Ishikawa (cell line): ENCODE data around the gene TUBB3.

Experiments used
- CEBPB ChIP-seq: IDR thresholded peaks from 2 replicates; pipeline ENCODE4 v1.6.1; 2012
- CREB1 ChIP-seq: IDR thresholded peaks from 2 replicates; pipeline ENCODE4 v1.6.1; 2012; ENCODE audit warnings: low read depth
- EGR1 ChIP-seq: IDR thresholded peaks from 2 replicates; pipeline ENCODE4 v1.6.1; 2012
- EP300 ChIP-seq: IDR thresholded peaks from 2 replicates; pipeline ENCODE4 v1.6.1; 2012; ENCODE audit warnings: borderline replicate concordance
- FOXM1 ChIP-seq: IDR thresholded peaks from 2 replicates; pipeline ENCODE4 v1.6.1; 2012; ENCODE audit warnings: low read depth, borderline replicate concordance
- NFIC ChIP-seq: IDR thresholded peaks from 2 replicates; pipeline ENCODE4 v1.6.1; 2012
- RAD21 ChIP-seq: IDR thresholded peaks from 2 replicates; pipeline ENCODE4 v1.6.1; 2012; ENCODE audit warnings: low read depth
- TAF1 ChIP-seq: IDR thresholded peaks from 2 replicates; pipeline ENCODE4 v1.6.1; 2012; ENCODE audit warnings: low read depth, mild to moderate bottlenecking
- TCF12 ChIP-seq: IDR thresholded peaks from 2 replicates; pipeline ENCODE4 v1.6.1; 2012; ENCODE audit warnings: low read depth
- TEAD4 ChIP-seq: IDR thresholded peaks from 2 replicates; pipeline ENCODE4 v1.6.1; 2012
- YY1 ChIP-seq: IDR thresholded peaks from 2 replicates; pipeline ENCODE4 v1.6.1; 2012; ENCODE audit warnings: low read depth
- ZBTB7A ChIP-seq: IDR thresholded peaks from 2 replicates; pipeline ENCODE4 v1.6.1; 2012; ENCODE audit warnings: low read depth
- TF ChIP-seq, protein P1 (sequence below): IDR thresholded peaks from 2 replicates; pipeline ENCODE4 v1.6.1; 2012
- TF ChIP-seq, protein P2 (sequence below): IDR thresholded peaks from 2 replicates; pipeline ENCODE4 v1.6.1; 2012; ENCODE audit warnings: low read depth, mild to moderate bottlenecking
- TF ChIP-seq, protein P3 (sequence below): IDR thresholded peaks from 2 replicates; pipeline ENCODE4 v1.6.1; 2012

The TUBB3 gene

DNA sequence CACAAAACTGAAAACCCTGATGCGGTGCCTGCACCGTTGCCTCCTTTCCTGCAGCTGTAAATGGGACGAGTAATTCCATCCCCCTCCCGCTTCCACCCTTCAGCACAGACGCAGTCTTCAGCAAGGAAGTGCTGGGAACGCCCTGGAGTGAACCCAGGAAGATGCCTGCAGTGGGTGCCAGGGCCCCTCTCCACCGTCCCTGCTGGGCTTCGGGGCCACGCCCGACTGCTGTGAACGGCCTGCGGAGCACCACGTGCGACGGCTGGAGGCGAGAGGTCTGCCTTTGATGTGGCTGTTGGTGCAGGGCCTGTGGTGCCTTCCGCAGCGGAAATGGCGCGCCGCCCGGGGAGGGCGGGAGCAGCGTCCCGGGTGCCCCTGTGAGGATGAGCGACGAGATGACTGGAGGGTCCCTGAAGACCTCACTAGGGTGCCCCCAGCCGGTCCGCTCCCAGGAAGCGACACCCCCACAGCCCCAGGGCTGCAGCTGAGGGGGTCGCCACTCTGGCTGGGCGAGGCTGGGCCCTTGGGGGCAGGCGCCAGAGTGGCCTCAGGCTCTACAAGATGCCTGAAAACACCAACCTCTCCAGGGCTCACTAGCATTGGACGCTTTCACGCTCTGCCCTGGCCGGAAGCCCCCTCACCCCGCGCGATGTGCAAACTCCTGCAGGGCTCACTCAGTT is 5.2 kb upstream of the TUBB3 start:
- TF ChIP-seq EP300, result no peak; the same call in 1 of the 2 replicates
- no peak for TF ChIP-seq TAF1
- TF ChIP-seq, protein P1, sequence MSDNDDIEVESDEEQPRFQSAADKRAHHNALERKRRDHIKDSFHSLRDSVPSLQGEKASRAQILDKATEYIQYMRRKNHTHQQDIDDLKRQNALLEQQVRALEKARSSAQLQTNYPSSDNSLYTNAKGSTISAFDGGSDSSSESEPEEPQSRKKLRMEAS, result peak; percentile 99
- TF ChIP-seq, protein P2, sequence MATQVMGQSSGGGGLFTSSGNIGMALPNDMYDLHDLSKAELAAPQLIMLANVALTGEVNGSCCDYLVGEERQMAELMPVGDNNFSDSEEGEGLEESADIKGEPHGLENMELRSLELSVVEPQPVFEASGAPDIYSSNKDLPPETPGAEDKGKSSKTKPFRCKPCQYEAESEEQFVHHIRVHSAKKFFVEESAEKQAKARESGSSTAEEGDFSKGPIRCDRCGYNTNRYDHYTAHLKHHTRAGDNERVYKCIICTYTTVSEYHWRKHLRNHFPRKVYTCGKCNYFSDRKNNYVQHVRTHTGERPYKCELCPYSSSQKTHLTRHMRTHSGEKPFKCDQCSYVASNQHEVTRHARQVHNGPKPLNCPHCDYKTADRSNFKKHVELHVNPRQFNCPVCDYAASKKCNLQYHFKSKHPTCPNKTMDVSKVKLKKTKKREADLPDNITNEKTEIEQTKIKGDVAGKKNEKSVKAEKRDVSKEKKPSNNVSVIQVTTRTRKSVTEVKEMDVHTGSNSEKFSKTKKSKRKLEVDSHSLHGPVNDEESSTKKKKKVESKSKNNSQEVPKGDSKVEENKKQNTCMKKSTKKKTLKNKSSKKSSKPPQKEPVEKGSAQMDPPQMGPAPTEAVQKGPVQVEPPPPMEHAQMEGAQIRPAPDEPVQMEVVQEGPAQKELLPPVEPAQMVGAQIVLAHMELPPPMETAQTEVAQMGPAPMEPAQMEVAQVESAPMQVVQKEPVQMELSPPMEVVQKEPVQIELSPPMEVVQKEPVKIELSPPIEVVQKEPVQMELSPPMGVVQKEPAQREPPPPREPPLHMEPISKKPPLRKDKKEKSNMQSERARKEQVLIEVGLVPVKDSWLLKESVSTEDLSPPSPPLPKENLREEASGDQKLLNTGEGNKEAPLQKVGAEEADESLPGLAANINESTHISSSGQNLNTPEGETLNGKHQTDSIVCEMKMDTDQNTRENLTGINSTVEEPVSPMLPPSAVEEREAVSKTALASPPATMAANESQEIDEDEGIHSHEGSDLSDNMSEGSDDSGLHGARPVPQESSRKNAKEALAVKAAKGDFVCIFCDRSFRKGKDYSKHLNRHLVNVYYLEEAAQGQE, result no peak
- peak; percentile 50 for TF ChIP-seq TEAD4
- no peak for TF ChIP-seq ZBTB7A
- no peak for TF ChIP-seq EGR1
- no peak for TF ChIP-seq CREB1
- no peak for TF ChIP-seq RAD21
- peak; percentile 64; the same call in 1 of the 2 replicates for TF ChIP-seq TCF12
- TF ChIP-seq YY1, result no peak
- no peak for TF ChIP-seq FOXM1
- TF ChIP-seq, protein P3, sequence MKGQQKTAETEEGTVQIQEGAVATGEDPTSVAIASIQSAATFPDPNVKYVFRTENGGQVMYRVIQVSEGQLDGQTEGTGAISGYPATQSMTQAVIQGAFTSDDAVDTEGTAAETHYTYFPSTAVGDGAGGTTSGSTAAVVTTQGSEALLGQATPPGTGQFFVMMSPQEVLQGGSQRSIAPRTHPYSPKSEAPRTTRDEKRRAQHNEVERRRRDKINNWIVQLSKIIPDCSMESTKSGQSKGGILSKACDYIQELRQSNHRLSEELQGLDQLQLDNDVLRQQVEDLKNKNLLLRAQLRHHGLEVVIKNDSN, result peak; percentile 79
- peak; percentile 85 for TF ChIP-seq NFIC
- no peak for TF ChIP-seq CEBPB

DNA sequence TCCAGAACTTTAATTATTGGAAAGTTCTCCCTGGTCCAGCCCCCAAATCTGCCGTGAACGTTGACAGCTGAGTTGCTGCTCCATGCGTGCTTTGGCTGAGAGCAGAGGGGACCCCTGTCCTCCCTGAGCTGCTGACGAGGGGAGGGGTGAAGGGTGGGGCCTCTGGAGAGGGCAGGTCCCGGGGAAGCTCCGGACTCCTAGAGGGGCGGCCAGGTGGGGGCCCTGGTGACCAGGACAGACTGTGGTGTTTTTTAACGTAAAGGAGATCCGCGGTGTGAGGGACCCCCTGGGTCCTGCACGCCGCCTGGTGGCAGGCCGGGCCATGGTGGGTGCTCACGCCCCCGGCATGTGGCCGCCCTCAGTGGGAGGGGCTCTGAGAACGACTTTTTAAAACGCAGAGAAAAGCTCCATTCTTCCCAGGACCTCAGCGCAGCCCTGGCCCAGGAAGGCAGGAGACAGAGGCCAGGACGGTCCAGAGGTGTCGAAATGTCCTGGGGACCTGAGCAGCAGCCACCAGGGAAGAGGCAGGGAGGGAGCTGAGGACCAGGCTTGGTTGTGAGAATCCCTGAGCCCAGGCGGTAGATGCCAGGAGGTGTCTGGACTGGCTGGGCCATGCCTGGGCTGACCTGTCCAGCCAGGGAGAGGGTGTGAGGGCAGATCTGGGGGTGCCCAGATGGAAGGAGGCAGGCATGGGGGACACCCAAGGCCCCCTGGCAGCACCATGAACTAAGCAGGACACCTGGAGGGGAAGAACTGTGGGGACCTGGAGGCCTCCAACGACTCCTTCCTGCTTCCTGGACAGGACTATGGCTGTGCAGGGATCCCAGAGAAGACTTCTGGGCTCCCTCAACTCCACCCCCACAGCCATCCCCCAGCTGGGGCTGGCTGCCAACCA is 4.4 kb upstream of the TUBB3 start, which contains the start of gene MC1R:
Gene MC1R (plus strand): TSS at position 410 of the 895 bp plus-strand sequence. CDS start 397 bp downstream, at position 807.
- TF ChIP-seq, protein P1, result peak; percentile 19; the same call in 1 of the 2 replicates
- TF ChIP-seq FOXM1, result no peak

DNA sequence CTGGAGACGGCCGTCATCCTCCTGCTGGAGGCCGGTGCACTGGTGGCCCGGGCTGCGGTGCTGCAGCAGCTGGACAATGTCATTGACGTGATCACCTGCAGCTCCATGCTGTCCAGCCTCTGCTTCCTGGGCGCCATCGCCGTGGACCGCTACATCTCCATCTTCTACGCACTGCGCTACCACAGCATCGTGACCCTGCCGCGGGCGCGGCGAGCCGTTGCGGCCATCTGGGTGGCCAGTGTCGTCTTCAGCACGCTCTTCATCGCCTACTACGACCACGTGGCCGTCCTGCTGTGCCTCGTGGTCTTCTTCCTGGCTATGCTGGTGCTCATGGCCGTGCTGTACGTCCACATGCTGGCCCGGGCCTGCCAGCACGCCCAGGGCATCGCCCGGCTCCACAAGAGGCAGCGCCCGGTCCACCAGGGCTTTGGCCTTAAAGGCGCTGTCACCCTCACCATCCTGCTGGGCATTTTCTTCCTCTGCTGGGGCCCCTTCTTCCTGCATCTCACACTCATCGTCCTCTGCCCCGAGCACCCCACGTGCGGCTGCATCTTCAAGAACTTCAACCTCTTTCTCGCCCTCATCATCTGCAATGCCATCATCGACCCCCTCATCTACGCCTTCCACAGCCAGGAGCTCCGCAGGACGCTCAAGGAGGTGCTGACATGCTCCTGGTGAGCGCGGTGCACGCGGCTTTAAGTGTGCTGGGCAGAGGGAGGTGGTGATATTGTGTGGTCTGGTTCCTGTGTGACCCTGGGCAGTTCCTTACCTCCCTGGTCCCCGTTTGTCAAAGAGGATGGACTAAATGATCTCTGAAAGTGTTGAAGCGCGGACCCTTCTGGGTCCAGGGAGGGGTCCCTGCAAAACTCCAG is 3.4 kb upstream of the TUBB3 start:
- TF ChIP-seq, protein P3, result no peak
- no peak for TF ChIP-seq FOXM1
- TF ChIP-seq YY1, result no peak
- no peak for TF ChIP-seq CEBPB
- TF ChIP-seq, protein P1, result no peak
- TF ChIP-seq EP300, result no peak
- TF ChIP-seq ZBTB7A, result no peak
- TF ChIP-seq, protein P2, result no peak
- no peak for TF ChIP-seq EGR1
- TF ChIP-seq TEAD4, result no peak
- no peak for TF ChIP-seq TCF12
- no peak for TF ChIP-seq RAD21
- TF ChIP-seq CREB1, result no peak
- no peak for TF ChIP-seq TAF1
- TF ChIP-seq NFIC, result no peak

DNA sequence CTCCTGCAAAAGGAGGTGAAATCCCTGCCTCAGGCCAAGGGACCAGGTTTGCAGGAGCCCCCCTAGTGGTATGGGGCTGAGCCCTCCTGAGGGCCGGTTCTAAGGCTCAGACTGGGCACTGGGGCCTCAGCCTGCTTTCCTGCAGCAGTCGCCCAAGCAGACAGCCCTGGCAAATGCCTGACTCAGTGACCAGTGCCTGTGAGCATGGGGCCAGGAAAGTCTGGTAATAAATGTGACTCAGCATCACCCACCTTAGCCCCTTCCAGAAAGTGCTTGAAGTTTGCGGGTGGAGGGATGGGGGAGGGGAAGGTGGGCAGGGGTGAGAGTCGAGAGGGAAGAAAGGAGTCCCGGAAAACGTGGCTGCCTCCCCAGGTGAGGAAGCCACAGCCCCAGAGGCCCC is 2.4 kb upstream of the TUBB3 start:
- TF ChIP-seq, protein P2, result no peak
- no peak for TF ChIP-seq CREB1
- TF ChIP-seq RAD21, result no peak
- TF ChIP-seq CEBPB, result no peak
- TF ChIP-seq, protein P3, result no peak
- TF ChIP-seq TCF12, result no peak
- TF ChIP-seq FOXM1, result no peak
- TF ChIP-seq TEAD4, result no peak
- TF ChIP-seq EP300, result no peak
- TF ChIP-seq, protein P1, result no peak
- no peak for TF ChIP-seq ZBTB7A
- TF ChIP-seq NFIC, result no peak
- TF ChIP-seq EGR1, result no peak
- no peak for TF ChIP-seq TAF1
- TF ChIP-seq YY1, result no peak
